Measurements from ENCODE around the gene LMF1.

DNA sequence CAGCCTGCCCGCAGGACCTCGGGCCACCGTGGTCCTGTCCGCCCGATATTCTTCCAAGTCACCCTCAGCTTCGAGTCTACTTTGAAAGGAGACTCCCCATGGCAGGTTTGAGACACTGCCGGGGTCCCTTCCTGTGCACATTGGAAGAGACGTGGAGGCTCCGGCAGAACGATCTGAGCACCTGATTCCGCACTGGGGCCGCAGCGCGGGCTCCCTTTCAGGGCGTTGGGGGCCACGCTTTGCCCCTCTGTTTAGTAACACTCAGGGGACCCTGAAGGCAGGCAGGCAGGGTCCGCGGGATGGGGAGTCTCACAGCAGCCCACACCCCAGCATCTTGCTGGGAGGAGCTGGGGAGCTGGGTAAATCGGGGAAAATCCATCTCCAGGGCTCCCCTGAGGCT lies 41.4 kb upstream of the LMF1 start:
- no peak for TF ChIP-seq POLR2A (IDR thresholded peaks at IDR 0.05)
- TF ChIP-seq EP300 (IDR thresholded peaks at IDR 0.05), result no peak
- no peak for TF ChIP-seq CTCF (IDR thresholded peaks at IDR 0.05)
